ENCODE data around the gene TPX2. TPM values are rescaled to one million over a fixed set of nuclear protein-coding genes. Genes with fewer than 3 reads are reported as not detected.

The TPX2 gene
- total and polyA plus RNA-seq, 2 of the 8 experiments (the other 6 are each of a cell fraction or from before 2014, with no cell fraction given) = 43.6 to 125 TPM

GRCh38 chr20:31719644-31720485 is 19.2 kb upstream of the TPX2 start (continued):
- peak; percentile 100 for TF ChIP-seq TEAD4 (IDR thresholded peaks at IDR 0.05; ENCODE audit: low read depth, low read length)
- no peak for TF ChIP-seq CEBPB (IDR thresholded peaks at IDR 0.05; ENCODE audit: low read depth, low read length)
- no peak for TF ChIP-seq USF2 (IDR thresholded peaks at IDR 0.05; ENCODE audit: low read length)
- peak; percentile 70 for TF ChIP-seq CTBP2 (IDR thresholded peaks at IDR 0.05; ENCODE audit: borderline replicate concordance, insufficient read depth, insufficient read length, low read length)
- no peak for TF ChIP-seq RFX5 (IDR thresholded peaks at IDR 0.05; ENCODE audit: borderline replicate concordance, low read depth, low read length)
- no peak for TF ChIP-seq KDM5A (IDR thresholded peaks at IDR 0.05; ENCODE audit: low read length)
- TF ChIP-seq CHD2 (IDR thresholded peaks at IDR 0.05; ENCODE audit: low read length) = no peak
- no peak for TF ChIP-seq EZH2 (IDR thresholded peaks at IDR 0.05; ENCODE audit: low read depth, low read length, severe bottlenecking)
- no peak for TF ChIP-seq NRF1 (IDR thresholded peaks at IDR 0.05; ENCODE audit: low read depth, low read length)
- TF ChIP-seq KDM1A (IDR thresholded peaks at IDR 0.05; ENCODE audit: borderline replicate concordance, low read length) = no peak
- no peak for TF ChIP-seq NANOG (IDR thresholded peaks at IDR 0.05; ENCODE audit: insufficient read depth, low read depth, low read length, poor library complexity, severe bottlenecking)
- TF ChIP-seq TAF7 (optimal IDR thresholded peaks at IDR 0.05; ENCODE audit: borderline replicate concordance, low read depth, low read length) = no peak
- no peak for TF ChIP-seq SP4 (IDR thresholded peaks at IDR 0.05; ENCODE audit: low read length)
- TF ChIP-seq GTF2F1 (IDR thresholded peaks at IDR 0.05; ENCODE audit: borderline replicate concordance, low read depth, low read length) = no peak
- TF ChIP-seq HDAC2 (IDR thresholded peaks at IDR 0.05; ENCODE audit: borderline replicate concordance in 1 of 2, low read depth in 2 of 2, low read length in 2 of 2) = peak; percentile 44 to 83; a peak in 2 of 4 replicates
- no peak for TF ChIP-seq SIRT6 (IDR thresholded peaks at IDR 0.05; ENCODE audit: low read length)
- TF ChIP-seq BCL11A (IDR thresholded peaks at IDR 0.05; ENCODE audit: low read depth in 2 of 2, low read length in 2 of 2) = no peak
- TF ChIP-seq BACH1 (IDR thresholded peaks at IDR 0.05; ENCODE audit: low read length) = no peak
- TF ChIP-seq CBX5 (IDR thresholded peaks at IDR 0.05; ENCODE audit: low read depth, low read length) = no peak
- no peak for TF ChIP-seq MAFK (IDR thresholded peaks at IDR 0.05; ENCODE audit: low read depth, low read length)
- TF ChIP-seq YY1 (IDR thresholded peaks at IDR 0.05; ENCODE audit: low read depth, low read length) = peak; percentile 80
- TF ChIP-seq POLR2AphosphoS5 (IDR thresholded peaks at IDR 0.05; ENCODE audit: low read depth, low read length) = peak; percentile 59; the same call in 1 of the 2 replicates
- no peak for TF ChIP-seq FOSL1 (IDR thresholded peaks at IDR 0.05; ENCODE audit: insufficient read depth, low read depth, low read length)
